ENCODE results near the gene ANKRD63. TPM values are rescaled to one million over a fixed set of nuclear protein-coding genes. Genes with fewer than 3 reads are reported as not detected.

Gene ANKRD63
- polyA plus RNA-seq, 3 donors: not detected

DNA sequence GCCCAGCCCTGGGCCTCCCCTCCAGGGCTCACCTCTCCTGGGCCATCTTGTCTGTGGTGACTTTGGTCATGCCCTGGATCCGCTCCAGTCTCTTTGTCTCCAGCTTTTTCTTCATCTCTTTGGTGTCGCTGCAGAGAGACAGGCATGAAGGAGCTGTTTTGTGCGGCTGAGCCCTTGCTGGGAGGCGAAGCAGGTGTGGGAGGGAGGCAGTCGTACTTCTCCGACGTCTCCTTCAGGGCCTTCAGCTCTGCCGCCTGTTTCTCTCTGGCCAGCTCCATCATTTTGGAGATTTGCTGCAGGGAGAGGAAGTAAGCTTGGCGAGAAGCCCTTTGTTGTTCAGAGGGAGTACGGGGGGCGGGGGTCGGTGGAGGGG, 7.7 kb upstream of the ANKRD63 start:
- Mint-ChIP-seq H3K4me1 (peaks cover 33% of the 10 kb centered on the region), H3K27ac (no peak overlapping the region), H3K4me3 (no peak overlapping the region), H3K36me3 (peaks cover 73 to 95% of the 10 kb centered on the region in 2 donors), H3K9me3 (no peaks in the 10 kb centered on the region), H3K27me3 (ENCODE audit: low read depth in 3 of 3) (peaks cover 0 to 2% (median 1%) of the 10 kb centered on the region in 3 donors)
- Histone ChIP-seq H3K36me3 (replicated peaks in 1 of 2; ENCODE audit: control insufficient read depth in 1 of 2, insufficient read depth in 2 of 2, low read length in 2 of 2) (peaks cover 87 to 99% of the 10 kb centered on the region in 2 donors), H3K4me3 (replicated peaks in 1 of 3; ENCODE audit: low read depth in 2 of 3, low read length in 3 of 3) (no peak overlapping the region), H3K4me2 (replicated peaks; ENCODE audit: extremely low read depth, low read length, poor library complexity, severe bottlenecking) (no peak overlapping the region), H3K9me3 (replicated peaks in 1 of 2; ENCODE audit: control insufficient read depth in 1 of 2, insufficient read depth in 1 of 2, low read length in 2 of 2) (no peaks in the 10 kb centered on the region), H3K27me3 (ENCODE audit: control insufficient read depth in 2 of 2, insufficient read depth in 2 of 2, low read length in 2 of 2) (no peaks in the 10 kb centered on the region), H3K79me2 (ENCODE audit: insufficient read depth, low read length) (peaks cover 13% of the 10 kb centered on the region), H4K20me1 (ENCODE audit: insufficient read depth, low read length) (peaks cover 100% of the 10 kb centered on the region), H2AFZ (ENCODE audit: insufficient read depth, low read depth, low read length, poor library complexity, severe bottlenecking) (no peak overlapping the region), H3K4me1 (ENCODE audit: control insufficient read depth in 1 of 2, insufficient read depth in 2 of 2, low read length in 2 of 2) (peaks cover 17 to 31% of the 10 kb centered on the region in 2 donors), H3K27ac (ENCODE audit: low read depth in 1 of 2, low read length in 2 of 2) (no peak overlapping the region), H3K9ac (ENCODE audit: insufficient read depth, low read length, poor library complexity, severe bottlenecking) (no peak overlapping the region)
- intact Hi-C loops (cut with micrococcal nuclease): no loop called here
- DNase-seq: no peak
- 94% methylated on average over 8 of the region's 12 CpGs for WGBS (ENCODE audit: insufficient coverage)
- TF ChIP-seq CTCF (IDR thresholded peaks at IDR 0.05): no peak

DNA sequence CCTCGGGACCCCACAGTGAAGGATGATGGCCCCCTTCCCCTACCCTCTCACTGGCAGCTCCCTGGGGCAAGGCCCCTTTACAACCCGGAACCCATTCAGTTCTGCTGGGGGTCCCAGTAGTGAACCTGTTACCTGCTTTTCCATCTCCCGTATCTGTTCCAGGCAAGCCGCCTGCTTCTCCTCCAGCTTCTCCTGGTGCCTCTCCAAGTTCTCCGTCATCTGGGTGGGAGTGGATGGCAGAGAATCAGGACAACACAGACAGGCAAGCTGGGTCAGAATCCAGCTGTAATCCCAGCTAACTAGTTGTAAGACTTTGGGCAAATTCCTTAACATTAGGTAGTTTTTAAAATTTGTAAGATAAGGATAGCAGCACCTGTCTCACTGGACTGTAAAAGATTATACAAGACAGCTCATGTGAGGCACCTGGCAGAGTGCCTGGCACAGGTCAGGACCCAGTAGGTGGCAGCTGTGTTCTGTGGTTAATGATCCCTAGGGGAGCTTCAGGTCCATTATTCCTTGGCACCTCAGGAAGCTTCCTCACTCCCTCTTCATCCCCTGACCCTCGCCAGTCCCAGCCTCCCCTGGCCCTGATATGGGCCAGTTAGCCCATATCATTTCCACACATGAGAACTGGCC, 6.4 kb upstream of the ANKRD63 start:
- no peak overlapping the region for H3K4me3 ChIP-seq (replicated peaks in 1 of 3; ENCODE audit: low read depth in 2 of 3, low read length in 3 of 3)
- Mint-ChIP-seq H3K36me3 (peaks cover 65 to 93% of the 10 kb centered on the region in 2 donors), H3K4me3 (no peak overlapping the region), H3K4me1 (peaks cover 35% of the 10 kb centered on the region), H3K27ac (peak overlapping the region in 1 of 7 donors; percentile 2), H3K9me3 (no peaks in the 10 kb centered on the region), H3K27me3 (ENCODE audit: low read depth in 3 of 3) (peaks cover 4 to 5% (median 5%) of the 10 kb centered on the region in 3 donors)
- no peak for DNase-seq
- peaks cover 22 to 37% of the 10 kb centered on the region in 2 donors for H3K4me1 ChIP-seq (ENCODE audit: control insufficient read depth in 1 of 2, insufficient read depth in 2 of 2, low read length in 2 of 2)
- H3K27me3 ChIP-seq (ENCODE audit: control insufficient read depth in 2 of 2, insufficient read depth in 2 of 2, low read length in 2 of 2): peaks cover 0 to under 1% of the 10 kb centered on the region in 2 donors
- 90% methylated on average over 5 of the region's 6 CpGs for WGBS (ENCODE audit: insufficient coverage)
- intact Hi-C loops (cut with micrococcal nuclease): no loop called here
- no peak overlapping the region for H3K4me2 ChIP-seq (replicated peaks; ENCODE audit: extremely low read depth, low read length, poor library complexity, severe bottlenecking)
- H3K9ac ChIP-seq (ENCODE audit: insufficient read depth, low read length, poor library complexity, severe bottlenecking): no peak overlapping the region
- peaks cover 74 to 95% of the 10 kb centered on the region in 2 donors for H3K36me3 ChIP-seq (replicated peaks in 1 of 2; ENCODE audit: control insufficient read depth in 1 of 2, insufficient read depth in 2 of 2, low read length in 2 of 2)
- peaks cover 100% of the 10 kb centered on the region for H4K20me1 ChIP-seq (ENCODE audit: insufficient read depth, low read length)
- no peaks in the 10 kb centered on the region for H3K9me3 ChIP-seq (replicated peaks in 1 of 2; ENCODE audit: control insufficient read depth in 1 of 2, insufficient read depth in 1 of 2, low read length in 2 of 2)
- H2AFZ ChIP-seq (ENCODE audit: insufficient read depth, low read depth, low read length, poor library complexity, severe bottlenecking): no peak overlapping the region
- TF ChIP-seq CTCF (IDR thresholded peaks at IDR 0.05): no peak
- H3K27ac ChIP-seq (ENCODE audit: low read depth in 1 of 2, low read length in 2 of 2): peak overlapping the region in 1 of 2 donors; percentile 5
- peaks cover 6% of the 10 kb centered on the region for H3K79me2 ChIP-seq (ENCODE audit: insufficient read depth, low read length)

All from CD14-positive monocyte (primary cell).